AG10803 (cell line): ENCODE measurements around the gene UBD.

Experiments
- DNase-seq: peaks from one replicate; pipeline ENCODE4 v3.0.0; 2010; ENCODE audit warnings: low read depth
- H3K4me3 ChIP-seq: 2 replicates; pipeline ENCODE4 v1.5.1; 2011; ENCODE audit warnings: mild to moderate bottlenecking, low read length, control low read depth
- CTCF ChIP-seq: conservative IDR thresholded peaks from 2 replicates; pipeline ENCODE4 v1.5.1; 2011; ENCODE audit warnings: mild to moderate bottlenecking, low read length, control low read depth, inconsistent platforms

Gene UBD

DNA sequence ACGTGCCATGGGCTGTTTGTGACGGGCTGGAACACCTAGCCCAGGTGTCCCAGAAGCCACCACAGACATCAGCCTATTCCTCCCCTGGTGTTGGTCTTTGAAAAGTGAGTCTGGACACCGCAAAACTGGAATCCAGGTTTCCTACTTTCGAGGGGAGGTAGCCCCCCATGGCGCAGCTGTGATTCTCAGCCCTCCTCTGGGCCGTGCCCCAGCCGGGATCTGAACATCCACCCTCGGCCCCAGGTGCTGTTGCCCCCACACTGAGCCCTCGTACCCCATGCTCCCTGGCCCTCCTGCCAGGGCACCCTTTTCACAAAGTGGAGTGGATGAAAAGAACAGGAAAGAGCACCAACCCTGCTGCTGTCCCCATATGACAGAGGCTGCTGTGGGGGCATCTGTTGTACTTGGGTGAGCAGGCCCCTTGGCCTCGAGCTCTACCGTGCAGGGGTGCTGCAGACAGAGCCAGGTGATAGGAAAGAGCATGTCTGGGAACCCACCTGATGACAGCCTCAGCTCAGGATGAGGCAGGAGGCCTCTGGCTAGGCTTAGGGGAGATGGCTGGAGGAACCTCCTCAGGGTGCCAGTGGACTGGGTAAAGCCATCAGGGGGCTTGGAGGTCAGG, 53.0 kb downstream of the UBD start:
- DNase-seq: no peak
- no peak overlapping the region for H3K4me3 ChIP-seq
- TF ChIP-seq CTCF: no peak

DNA sequence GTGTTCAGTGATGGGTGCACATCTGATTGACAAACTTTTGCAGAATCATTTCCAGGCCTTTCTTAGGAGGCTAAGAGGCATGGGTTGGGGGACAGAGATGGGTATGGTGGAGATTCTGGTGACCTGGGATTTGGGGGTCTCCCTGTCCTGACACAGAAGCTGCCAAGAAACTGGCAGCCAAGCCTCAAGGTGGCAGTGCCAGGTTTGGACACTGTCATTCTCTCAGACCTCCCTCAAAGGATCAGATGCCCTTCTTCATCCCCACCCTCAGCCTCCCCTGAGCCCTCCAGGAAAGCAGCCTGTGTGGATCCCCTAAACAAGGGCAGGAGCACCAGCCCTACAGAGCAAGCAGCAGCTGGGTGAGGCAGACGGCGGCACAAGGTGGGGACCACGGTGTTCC, 53.7 kb downstream of the UBD start:
- no peak for TF ChIP-seq CTCF
- no peak for DNase-seq
- no peak overlapping the region for H3K4me3 ChIP-seq
